Activated T-cell treated with anti-CD3 and anti-CD28 coated beads, Interleukin-2, amount 50 U/mL, for 24 hours (primary cell): ENCODE measurements around the gene PFKFB3.
A peak's percentile ranks its signal among the peaks of the same experiment; 100 is the strongest.

Experiments
- DNase-seq: peaks from one replicate; pipeline ENCODE4 v3.0.0-alpha.2; 2020
- H3K27ac Mint-ChIP-seq: 2 replicates; pipeline ENCODE4 v1.8.0; 2020; ENCODE audit warnings: mild to moderate bottlenecking, mixed read lengths
- H3K27me3 Mint-ChIP-seq: 2 replicates; pipeline ENCODE4 v1.8.0; 2020; ENCODE audit warnings: mixed read lengths
- H3K36me3 Mint-ChIP-seq: 2 replicates; pipeline ENCODE4 v1.8.0; 2020; ENCODE audit warnings: low read depth, mixed read lengths
- H3K4me1 Mint-ChIP-seq: 2 replicates; pipeline ENCODE4 v1.8.0; 2020; ENCODE audit warnings: low read depth, mixed read lengths
- H3K4me3 Mint-ChIP-seq: 2 replicates; pipeline ENCODE4 v1.8.0; 2020; ENCODE audit warnings: mild to moderate bottlenecking, moderate library complexity, mixed read lengths
- H3K9me3 Mint-ChIP-seq: 2 replicates; pipeline ENCODE4 v1.8.0; 2020; ENCODE audit warnings: mixed read lengths

Gene PFKFB3

GRCh38 chr10:6227346-6227745 is 24.6 kb downstream of the PFKFB3 start:
- H3K4me3 Mint-ChIP-seq: no peak overlapping the region
- no peak for DNase-seq
- peaks cover 96% of the 10 kb centered on the region for H3K36me3 Mint-ChIP-seq
- H3K9me3 Mint-ChIP-seq: no peaks in the 10 kb centered on the region
- H3K27me3 Mint-ChIP-seq: no peaks in the 10 kb centered on the region
- no peak overlapping the region for H3K27ac Mint-ChIP-seq
- H3K4me1 Mint-ChIP-seq: peaks cover 12% of the 10 kb centered on the region

GRCh38 chr10:6228010-6228511 is 25.3 kb downstream of the PFKFB3 start:
- Mint-ChIP-seq H3K27ac (peak overlapping the region; percentile 19), H3K4me1 (peaks cover 12% of the 10 kb centered on the region), H3K9me3 (no peaks in the 10 kb centered on the region), H3K36me3 (peaks cover 96% of the 10 kb centered on the region), H3K4me3 (no peak overlapping the region), H3K27me3 (no peaks in the 10 kb centered on the region)
- DNase-seq: no peak

GRCh38 chr10:6228647-6229046 is 25.9 kb downstream of the PFKFB3 start:
- Mint-ChIP-seq H3K4me3 (no peak overlapping the region), H3K27me3 (no peaks in the 10 kb centered on the region), H3K27ac (peak overlapping the region; percentile 57), H3K4me1 (peaks cover 12% of the 10 kb centered on the region), H3K36me3 (peaks cover 96% of the 10 kb centered on the region), H3K9me3 (no peaks in the 10 kb centered on the region)
- DNase-seq: no peak

GRCh38 chr10:6229290-6229689 is 26.6 kb downstream of the PFKFB3 start:
- Mint-ChIP-seq H3K9me3 (no peaks in the 10 kb centered on the region), H3K4me3 (no peak overlapping the region), H3K27me3 (no peaks in the 10 kb centered on the region), H3K27ac (no peak overlapping the region), H3K36me3 (peaks cover 96% of the 10 kb centered on the region), H3K4me1 (peaks cover 12% of the 10 kb centered on the region)
- no peak for DNase-seq

GRCh38 chr10:6229746-6230145 is 27.0 kb downstream of the PFKFB3 start:
- Mint-ChIP-seq H3K36me3 (peaks cover 96% of the 10 kb centered on the region), H3K4me1 (peaks cover 13% of the 10 kb centered on the region), H3K4me3 (no peak overlapping the region), H3K9me3 (no peaks in the 10 kb centered on the region), H3K27me3 (no peaks in the 10 kb centered on the region), H3K27ac (no peak overlapping the region)
- DNase-seq: no peak

GRCh38 chr10:6230315-6230714 is 27.6 kb downstream of the PFKFB3 start:
- H3K27me3 Mint-ChIP-seq: no peaks in the 10 kb centered on the region
- H3K36me3 Mint-ChIP-seq: peaks cover 95% of the 10 kb centered on the region
- peak overlapping the region; percentile 26 for H3K27ac Mint-ChIP-seq

GRCh38 chr10:6231146-6231545 is 28.4 kb downstream of the PFKFB3 start:
- H3K4me3 Mint-ChIP-seq: no peak overlapping the region
- peaks cover 14% of the 10 kb centered on the region for H3K4me1 Mint-ChIP-seq
- H3K9me3 Mint-ChIP-seq: no peaks in the 10 kb centered on the region
- no peak for DNase-seq
- no peaks in the 10 kb centered on the region for H3K27me3 Mint-ChIP-seq
- H3K27ac Mint-ChIP-seq: peak overlapping the region; percentile 63
- peaks cover 94% of the 10 kb centered on the region for H3K36me3 Mint-ChIP-seq

More at GRCh38 chr10:6230315-6230714, 27.6 kb downstream of the PFKFB3 start:
- DNase-seq: no peak
- H3K4me3 Mint-ChIP-seq: no peak overlapping the region
- H3K4me1 Mint-ChIP-seq: peaks cover 14% of the 10 kb centered on the region
- H3K9me3 Mint-ChIP-seq: no peaks in the 10 kb centered on the region

- H3K4me3 Mint-ChIP-seq: no peak overlapping the region
- H3K9me3 Mint-ChIP-seq: no peaks in the 10 kb centered on the region
- H3K4me1 Mint-ChIP-seq: peaks cover 14% of the 10 kb centered on the region
- H3K27ac Mint-ChIP-seq: no peak overlapping the region
- peaks cover 94% of the 10 kb centered on the region for H3K36me3 Mint-ChIP-seq
- DNase-seq: no peak
- H3K27me3 Mint-ChIP-seq: no peaks in the 10 kb centered on the region
Measured at GRCh38 chr10:6231730-6232129, 29.0 kb downstream of the PFKFB3 start.

- Mint-ChIP-seq H3K36me3 (peaks cover 94% of the 10 kb centered on the region), H3K27me3 (no peaks in the 10 kb centered on the region), H3K9me3 (no peaks in the 10 kb centered on the region), H3K4me3 (no peak overlapping the region), H3K4me1 (peaks cover 12% of the 10 kb centered on the region), H3K27ac (no peak overlapping the region)
- DNase-seq: no peak
Measured at GRCh38 chr10:6232225-6232807, 29.6 kb downstream of the PFKFB3 start.

GRCh38 chr10:6232846-6233724 is 30.4 kb downstream of the PFKFB3 start:
- H3K27me3 Mint-ChIP-seq: no peaks in the 10 kb centered on the region
- H3K27ac Mint-ChIP-seq: no peak overlapping the region
- H3K36me3 Mint-ChIP-seq: peaks cover 90% of the 10 kb centered on the region
- H3K4me3 Mint-ChIP-seq: no peak overlapping the region
- no peak for DNase-seq
- peaks cover 12% of the 10 kb centered on the region for H3K4me1 Mint-ChIP-seq
- no peaks in the 10 kb centered on the region for H3K9me3 Mint-ChIP-seq

GRCh38 chr10:6233725-6234277 is 31.1 kb downstream of the PFKFB3 start:
- H3K36me3 Mint-ChIP-seq: peaks cover 85% of the 10 kb centered on the region
- peaks cover 13% of the 10 kb centered on the region for H3K4me1 Mint-ChIP-seq
- no peak for DNase-seq
- no peaks in the 10 kb centered on the region for H3K9me3 Mint-ChIP-seq
- H3K27ac Mint-ChIP-seq: no peak overlapping the region
- H3K27me3 Mint-ChIP-seq: no peaks in the 10 kb centered on the region
- no peak overlapping the region for H3K4me3 Mint-ChIP-seq

GRCh38 chr10:6234371-6234770 is 31.6 kb downstream of the PFKFB3 start:
- no peak overlapping the region for H3K4me3 Mint-ChIP-seq
- no peak overlapping the region for H3K27ac Mint-ChIP-seq
- DNase-seq: no peak
- peaks cover 19% of the 10 kb centered on the region for H3K4me1 Mint-ChIP-seq
- no peaks in the 10 kb centered on the region for H3K27me3 Mint-ChIP-seq
- H3K9me3 Mint-ChIP-seq: no peaks in the 10 kb centered on the region
- peaks cover 86% of the 10 kb centered on the region for H3K36me3 Mint-ChIP-seq

GRCh38 chr10:6236349-6237198 is 33.8 kb downstream of the PFKFB3 start:
- no peak overlapping the region for H3K4me3 Mint-ChIP-seq
- peak overlapping the region; percentile 30 for H3K27ac Mint-ChIP-seq
- peaks cover 30% of the 10 kb centered on the region for H3K4me1 Mint-ChIP-seq
- H3K9me3 Mint-ChIP-seq: no peaks in the 10 kb centered on the region
- H3K27me3 Mint-ChIP-seq: no peaks in the 10 kb centered on the region
- peaks cover 76% of the 10 kb centered on the region for H3K36me3 Mint-ChIP-seq
- DNase-seq: no peak

- H3K27me3 Mint-ChIP-seq: no peaks in the 10 kb centered on the region
- peaks cover 30% of the 10 kb centered on the region for H3K4me1 Mint-ChIP-seq
- no peaks in the 10 kb centered on the region for H3K9me3 Mint-ChIP-seq
- no peak overlapping the region for H3K4me3 Mint-ChIP-seq
- H3K36me3 Mint-ChIP-seq: peaks cover 73% of the 10 kb centered on the region
- no peak for DNase-seq
- H3K27ac Mint-ChIP-seq: no peak overlapping the region
Measured at GRCh38 chr10:6237199-6237530, 34.4 kb downstream of the PFKFB3 start.
